Measurements from ENCODE around the gene RUNX2.
"Not testable (repeated sequence)": the region's sequence is repeated elsewhere in the genome, so short reads cannot be mapped to it uniquely, and the experiment has no call there.

The RUNX2 gene

DNA sequence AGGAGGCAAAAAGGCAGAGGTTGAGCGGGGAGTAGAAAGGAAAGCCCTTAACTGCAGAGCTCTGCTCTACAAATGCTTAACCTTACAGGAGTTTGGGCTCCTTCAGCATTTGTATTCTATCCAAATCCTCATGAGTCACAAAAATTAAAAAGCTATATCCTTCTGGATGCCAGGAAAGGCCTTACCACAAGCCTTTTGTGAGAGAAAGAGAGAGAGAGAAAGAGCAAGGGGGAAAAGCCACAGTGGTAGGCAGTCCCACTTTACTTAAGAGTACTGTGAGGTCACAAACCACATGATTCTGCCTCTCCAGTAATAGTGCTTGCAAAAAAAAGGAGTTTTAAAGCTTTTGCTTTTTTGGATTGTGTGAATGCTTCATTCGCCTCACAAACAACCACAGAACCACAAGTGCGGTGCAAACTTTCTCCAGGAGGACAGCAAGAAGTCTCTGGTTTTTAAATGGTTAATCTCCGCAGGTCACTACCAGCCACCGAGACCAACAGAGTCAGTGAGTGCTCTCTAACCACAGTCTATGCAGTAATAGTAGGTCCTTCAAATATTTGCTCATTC, at the start of gene RUNX2:
Gene RUNX2 (plus strand): TSS at position 375 of the 567 bp plus-strand sequence. CDS start 397 bp downstream, outside the sequence.
- DNase-seq, result peak in 1 of 2 experiments; percentile 18

DNA sequence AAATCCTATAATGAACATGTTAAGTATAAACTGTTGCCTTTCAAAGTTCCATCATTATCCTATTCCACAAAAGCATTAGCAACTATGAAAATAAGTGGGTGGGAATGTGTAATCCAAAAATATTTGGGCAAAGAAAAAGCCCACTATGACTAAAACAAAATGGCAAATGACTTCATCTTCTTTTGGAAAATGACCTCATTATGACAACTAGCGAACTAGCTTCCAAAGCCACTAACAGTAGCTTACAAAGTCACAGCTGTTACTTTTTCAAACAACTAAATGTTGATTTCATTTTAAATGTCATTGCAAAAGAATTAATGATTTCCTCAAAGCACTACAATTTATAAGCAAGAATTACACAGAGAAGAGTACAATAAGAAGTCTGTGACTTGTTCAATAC, 49.8 kb upstream of the RUNX2 start:
- no peak for DNase-seq

DNA sequence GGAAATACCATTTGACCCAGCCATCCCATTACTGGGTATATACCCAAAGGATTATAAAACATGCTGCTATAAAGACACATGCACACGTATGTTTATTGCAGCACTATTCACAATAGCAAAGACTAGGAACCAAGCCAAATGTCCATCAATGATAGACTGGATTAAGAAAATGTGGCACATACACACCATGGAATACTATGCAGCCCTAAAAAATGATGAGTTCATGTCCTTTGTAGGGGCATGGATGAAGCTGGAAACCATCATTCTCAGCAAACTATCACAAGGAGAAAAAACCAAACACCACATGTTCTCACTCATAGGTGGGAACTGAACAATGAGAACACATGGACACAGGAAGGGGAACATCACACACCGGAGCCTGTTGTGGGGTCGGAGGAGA, 41.4 kb upstream of the RUNX2 start:
- not testable (repeated sequence) for DNase-seq

DNA sequence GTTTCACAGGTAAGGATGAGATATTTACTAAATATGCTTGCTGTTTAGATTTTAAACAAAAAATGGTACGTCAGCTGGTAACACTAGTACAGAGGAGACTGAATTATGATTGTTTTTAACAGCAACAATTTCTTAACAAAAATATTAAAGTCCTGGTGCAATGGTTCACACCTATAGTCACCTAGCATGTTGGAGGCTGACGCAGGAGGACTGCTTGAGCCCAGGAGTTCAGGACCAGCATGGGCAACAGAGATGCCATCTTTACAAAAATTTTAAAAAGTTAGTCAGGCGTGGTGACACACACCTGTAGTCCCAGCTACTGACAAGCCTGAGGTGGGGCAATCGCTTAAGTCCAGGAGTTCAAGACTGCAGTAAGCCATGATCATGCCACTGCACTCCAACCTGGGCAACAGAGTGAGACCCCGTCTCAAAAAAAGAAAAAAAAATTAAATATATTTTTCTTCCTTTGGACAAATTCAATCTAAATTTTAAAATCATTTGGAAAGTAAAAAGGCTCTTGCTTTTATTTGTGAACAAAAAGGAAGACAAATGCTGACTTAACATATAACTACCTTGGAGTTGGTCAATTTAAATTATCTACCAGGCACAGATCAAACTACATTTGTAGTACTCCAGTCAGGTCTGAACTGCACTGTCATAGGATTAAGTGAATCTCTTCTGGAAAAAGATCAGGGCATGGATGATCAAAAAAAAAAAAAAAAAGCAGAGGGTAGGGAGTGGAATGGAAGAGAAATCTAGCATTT, 38.2 kb upstream of the RUNX2 start:
- DNase-seq, result no peak

DNA sequence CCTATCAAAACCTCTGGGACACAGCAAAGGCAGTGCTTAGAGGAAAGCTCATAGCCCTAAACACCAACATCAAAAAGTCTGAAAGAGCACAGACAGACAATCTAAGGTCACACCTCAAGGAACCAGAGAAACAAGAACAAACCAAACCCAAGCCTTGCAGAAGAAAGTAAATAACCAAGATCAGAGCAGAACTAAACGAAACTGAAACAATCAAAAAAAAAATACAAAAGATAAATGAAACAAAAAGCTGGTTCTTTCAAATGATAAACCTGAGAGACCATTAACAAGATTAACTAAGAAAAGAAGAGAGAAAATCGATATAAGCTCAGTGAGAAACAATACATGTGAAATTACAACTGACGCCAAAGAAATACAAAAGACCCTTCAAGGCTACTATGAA, 34.8 kb upstream of the RUNX2 start:
- no peak for DNase-seq

DNA sequence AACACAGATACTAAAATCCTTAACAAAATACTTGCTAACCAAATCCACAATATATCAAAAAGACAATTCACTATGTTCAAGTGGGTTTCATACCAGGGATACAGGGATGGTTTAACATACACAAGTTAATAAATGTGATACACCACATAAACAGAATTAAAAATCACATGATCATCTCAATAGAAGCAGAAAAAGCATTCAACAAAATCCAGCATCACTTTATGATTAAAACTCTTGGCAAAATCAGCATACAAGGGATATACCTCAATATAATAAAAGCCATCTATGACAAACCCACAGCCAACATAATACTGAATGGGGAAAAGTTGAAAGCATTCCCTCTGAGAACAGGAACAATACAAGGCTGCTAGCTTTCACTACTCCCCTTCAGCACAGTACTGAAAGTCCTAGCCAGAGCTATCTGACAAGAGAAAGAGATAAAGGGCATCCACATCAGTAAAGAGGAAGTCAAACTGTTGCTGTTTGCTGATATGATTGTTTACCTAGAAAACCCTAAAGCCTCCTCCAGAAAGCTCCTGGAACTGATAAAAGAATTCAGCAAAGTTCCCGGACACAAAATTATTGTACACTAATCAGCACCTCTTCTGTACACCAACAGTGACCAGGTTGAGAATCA, 33.9 kb upstream of the RUNX2 start:
- not testable (repeated sequence) for DNase-seq

DNA sequence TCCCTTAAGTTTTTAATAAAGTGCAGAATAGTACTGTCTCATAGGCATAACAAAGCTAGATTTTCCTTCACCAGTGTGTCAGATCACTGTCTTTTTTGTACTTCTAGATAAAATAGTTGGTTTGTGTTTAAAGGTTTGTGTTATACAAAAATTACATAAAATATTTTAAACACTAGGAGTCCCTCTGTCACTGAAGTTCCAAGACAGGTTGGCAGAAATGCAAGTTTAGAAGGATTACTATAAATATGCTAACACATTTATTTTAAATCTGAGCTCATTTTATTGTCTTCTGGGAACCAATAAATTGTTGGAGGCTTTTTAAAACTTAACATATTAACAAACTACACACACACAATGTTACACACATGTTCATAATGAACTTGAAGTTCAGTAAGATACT, 30.8 kb upstream of the RUNX2 start:
- DNase-seq, result peak; percentile 6 to 21

DNA sequence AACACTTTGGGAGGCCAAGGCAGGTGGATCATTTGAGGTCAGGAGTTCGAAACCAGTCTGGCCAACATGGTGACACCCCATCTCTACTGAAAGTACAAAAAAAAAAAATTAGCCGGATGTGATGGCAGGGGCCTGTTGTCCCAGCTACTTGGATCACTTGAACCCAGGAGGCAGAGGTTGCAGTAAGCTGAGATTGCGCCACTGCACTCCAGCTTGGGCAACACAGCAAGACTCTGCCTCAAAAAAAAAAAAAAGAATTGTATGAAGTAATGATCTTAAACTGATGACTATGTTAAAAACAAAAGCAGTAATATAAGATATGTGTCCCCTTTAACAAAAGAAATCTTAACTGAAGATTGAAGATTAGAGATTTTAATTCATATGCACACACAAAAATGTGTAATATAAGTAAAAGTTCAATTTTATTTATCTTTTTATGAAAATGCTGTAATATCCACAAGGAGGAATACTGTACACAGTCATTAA, 29.0 kb upstream of the RUNX2 start:
- no peak for DNase-seq

DNA sequence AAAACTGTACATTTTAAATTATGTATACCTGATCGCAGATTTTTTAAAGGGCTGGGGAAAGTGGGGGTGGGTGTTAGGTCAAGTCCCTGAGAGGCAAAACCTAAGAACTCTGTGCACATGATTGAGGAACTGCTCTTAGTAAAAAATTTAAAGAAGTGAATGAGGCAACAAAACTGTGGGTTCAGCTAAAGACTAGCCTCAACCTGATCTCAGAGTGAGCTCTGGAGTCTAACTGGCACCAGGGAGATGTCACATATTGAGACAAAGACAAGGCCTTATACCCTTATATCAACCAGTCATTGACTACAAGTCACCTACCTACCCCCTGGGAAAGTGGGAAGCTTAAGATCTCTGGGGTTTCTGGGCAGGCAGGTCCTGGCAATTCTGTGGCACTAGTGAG, 27.4 kb upstream of the RUNX2 start:
- peak in 1 of 2 experiments; percentile 10 for DNase-seq

DNA sequence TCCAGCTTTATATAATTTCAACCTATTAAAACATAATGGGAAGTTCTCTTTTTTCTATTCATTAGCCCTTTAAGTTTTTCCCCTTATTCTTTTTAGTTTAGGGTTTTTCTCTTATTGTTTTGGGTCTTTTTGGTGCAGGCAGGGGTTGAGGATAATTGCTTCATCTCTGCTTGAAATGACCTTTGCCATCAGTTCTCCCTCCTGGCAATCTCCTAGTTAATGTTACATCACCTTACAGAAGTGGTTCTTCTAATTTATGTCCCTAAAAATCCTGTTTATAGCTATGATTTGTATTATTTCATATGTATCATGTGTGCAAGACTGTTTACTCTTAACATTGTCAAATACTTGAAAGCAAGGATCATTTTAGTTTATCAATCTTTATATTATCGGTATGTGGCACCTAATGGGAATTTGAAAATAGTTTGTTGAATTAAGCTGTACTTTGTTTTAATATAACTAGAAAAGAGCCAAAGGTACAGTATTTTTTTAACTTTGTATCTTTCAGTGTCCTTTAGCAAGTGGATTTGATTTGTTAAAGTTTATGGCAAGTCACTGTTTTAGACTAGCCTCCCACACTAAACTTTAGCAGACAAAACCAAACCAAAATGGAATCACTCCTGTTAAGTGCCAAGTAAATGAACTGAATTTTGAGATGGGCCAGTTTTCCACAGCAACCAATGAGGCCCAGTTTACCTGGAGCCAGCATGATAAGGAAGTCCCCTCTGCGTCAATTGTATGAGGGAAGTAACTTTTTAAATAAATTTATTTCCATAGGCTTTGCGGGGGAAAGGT, 26.6 kb upstream of the RUNX2 start:
- no peak for DNase-seq

DNA sequence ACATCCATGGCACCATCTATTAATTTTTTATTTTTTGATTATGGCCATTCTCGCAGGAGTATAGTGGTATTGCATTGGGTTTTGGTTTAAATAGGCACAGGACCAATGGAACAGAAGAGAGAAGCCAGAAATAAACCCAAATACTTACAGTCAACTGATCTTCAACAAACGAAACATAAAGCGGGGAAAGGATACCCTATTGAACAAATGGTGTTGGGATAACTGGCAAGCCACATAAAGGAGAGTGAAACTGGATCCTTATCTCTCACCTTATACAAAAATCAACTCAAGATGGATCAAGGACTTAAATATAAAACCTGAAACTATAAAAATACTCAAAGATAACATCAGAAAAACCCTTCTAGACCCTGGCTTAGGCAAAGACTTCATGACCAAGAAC, 25.3 kb upstream of the RUNX2 start:
- DNase-seq, result no peak

DNA sequence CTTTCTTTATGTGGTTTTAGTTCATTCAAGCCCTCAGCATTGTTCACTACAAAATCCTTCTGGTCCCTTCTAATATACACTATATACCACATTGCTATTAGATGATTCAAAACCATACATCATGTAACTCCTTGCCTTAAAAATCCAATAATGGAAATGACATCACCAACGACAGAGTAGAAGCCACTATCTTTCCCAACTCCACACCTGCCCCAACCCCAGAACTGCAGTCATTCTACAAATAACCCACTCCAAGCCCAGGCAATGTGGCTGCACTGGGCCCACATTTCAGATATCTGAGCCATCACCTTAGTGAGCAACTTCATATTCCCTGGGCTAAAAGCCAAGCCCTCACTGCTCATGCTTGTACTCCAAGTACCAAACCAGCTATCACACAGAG, 22.6 kb upstream of the RUNX2 start:
- DNase-seq, result no peak

DNA sequence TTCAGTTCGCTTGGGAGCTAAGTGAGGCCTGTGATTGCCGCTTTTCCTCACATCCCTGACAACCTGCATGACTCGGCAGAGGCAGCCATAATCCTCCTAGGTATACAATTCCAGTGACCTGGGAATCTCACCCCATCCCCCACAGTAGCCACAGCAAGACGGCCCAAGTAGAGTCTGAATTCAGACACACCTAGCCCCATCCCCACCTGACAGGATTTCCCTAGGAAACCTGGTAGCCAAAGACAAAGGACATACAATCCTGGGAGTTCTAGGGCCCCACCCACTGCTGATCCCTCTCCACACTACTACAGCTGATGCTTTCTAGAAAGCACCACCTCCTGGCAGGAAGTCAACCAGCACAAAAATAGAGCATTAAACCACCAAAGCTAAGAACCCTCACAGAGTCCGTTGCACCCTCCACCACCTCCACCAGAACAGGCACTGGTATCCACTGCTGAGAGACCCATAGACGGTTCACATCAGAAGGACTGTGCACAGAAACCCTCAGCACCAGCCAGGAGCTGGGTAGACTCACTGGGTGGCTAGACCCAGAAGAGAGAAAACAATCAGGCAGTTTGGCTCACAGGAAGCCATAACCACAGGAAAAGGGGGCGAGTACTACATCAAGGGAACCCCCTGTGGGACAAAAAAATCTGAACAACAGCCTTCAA, 17.9 kb upstream of the RUNX2 start:
- DNase-seq, result peak; percentile 76 to 80

DNA sequence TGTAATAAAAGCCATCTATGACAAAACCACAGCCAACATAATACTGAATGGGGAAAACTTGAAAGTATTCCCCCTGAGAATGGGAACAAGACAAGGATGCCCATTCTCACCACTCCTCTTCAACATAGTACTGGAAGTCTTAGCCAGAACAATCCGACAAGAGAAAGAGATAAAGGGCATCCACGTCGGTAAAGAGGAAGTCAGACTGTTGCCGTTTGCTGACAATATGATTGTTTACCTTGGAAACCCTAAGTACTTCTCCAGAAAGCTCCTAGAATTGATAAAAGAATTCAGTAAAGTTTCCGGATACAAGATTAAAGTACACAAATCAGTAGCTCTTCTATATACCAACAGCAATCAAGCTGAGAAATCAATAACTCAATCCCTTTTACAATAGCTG, 14.0 kb upstream of the RUNX2 start:
- no peak for DNase-seq

DNA sequence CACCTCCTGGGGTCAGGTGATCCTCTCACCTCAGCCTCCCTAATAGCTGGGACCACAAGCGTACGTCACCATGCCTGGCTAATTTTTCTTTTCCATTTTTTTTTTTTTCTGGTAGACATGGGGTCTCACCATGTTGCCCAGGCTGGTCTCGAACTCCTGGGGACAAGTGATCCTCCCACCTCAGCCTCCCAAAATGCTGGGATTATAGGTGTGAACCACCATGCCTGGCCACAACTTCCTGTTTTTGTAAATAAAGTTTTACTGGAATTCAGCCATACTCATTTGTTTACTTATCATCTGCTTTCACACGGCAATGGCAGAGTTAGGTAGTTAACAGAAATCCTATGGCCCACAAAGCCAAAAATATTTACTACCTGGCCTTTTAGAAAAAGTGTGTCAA, 7.8 kb upstream of the RUNX2 start:
- DNase-seq, result no peak

DNA sequence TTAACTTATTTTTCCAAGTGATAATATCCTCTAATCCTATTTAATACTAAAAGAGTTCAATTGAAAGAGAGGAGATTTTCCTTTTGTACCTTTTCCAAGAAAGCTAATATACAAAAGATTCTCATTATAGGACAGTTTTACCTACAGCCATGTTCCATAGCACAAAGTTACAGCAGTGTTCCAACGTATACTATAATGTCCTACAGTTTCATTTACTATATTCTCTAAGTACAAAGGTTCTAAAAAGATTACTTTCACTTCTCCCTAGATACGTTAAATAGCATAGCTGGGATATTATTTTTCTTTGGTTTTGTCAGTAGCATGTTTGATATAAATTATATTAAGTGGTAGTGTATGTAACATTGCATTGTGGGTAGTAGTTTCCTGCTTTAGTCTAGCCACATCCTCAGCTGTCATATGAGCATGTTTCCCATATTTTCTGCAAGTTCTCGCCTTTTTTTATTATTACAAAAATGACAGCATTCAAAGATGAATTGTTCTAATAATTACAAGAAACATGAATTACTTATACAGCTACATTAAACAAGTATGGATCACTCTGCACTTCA, 4.4 kb upstream of the RUNX2 start:
- peak; percentile 16 to 19 for DNase-seq

DNA sequence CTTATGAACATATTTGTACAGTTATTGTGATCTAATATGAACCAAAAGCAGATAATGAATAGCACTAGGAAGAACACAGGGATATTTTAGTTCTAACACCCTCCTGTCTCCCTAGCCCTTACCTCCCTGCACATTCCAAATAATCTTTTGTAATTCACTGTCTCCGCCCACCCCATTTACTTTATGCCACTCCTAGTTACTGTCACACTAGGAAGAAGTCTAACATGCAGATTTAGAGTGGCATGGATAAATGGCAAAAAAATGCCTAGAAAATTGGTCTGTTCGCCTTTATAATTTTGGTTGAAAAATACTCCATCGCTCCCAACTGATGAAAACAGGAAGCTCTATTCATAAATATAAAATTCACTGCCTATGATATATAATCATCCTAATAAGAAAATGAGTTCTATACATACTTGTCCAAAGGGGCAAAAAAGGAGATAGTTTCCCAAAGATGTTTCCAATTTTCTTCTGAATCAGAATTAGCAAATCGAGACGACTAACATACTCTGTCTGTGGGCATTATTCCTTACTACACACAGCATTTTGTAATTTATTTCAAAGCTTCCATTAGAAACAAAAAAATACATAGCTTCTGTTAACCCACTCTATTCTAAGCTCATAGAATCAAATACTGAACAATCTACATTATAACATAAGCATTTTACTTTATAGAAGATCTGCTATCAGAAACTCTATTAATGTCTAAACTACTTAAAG, 1.3 kb upstream of the RUNX2 start:
- no peak for DNase-seq

DNA sequence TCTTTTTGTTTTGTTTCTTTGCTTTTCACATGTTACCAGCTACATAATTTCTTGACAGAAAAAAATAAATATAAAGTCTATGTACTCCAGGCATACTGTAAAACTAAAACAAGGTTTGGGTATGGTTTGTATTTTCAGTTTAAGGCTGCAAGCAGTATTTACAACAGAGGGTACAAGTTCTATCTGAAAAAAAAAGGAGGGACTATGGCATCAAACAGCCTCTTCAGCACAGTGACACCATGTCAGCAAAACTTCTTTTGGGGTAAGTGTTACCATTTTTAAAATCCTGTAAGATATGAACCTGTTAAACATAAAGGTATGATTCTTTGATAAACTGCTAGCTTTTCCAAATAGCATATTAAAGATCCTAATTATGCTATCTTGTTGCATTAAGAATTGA, 393 bp downstream of the RUNX2 start:
- DNase-seq, result no peak

DNA sequence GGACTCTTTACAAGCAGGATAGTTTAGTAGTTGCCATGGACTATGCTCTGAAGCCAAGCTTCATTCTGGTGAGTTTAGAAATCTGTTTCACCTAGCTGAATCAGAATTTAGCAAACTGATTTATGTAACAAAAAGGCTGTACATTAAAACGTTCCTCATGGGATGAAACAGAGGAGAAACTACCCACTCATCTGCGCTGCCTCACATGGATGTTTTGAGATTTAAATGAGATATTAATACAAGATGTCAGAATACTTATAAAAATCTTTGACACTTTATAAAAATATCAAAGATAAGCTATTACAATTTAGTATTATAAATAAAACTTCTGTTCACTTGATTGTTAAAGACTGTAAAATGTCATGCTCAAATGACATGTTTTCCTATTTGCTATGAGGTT, 16.8 kb downstream of the RUNX2 start:
- no peak for DNase-seq

DNA sequence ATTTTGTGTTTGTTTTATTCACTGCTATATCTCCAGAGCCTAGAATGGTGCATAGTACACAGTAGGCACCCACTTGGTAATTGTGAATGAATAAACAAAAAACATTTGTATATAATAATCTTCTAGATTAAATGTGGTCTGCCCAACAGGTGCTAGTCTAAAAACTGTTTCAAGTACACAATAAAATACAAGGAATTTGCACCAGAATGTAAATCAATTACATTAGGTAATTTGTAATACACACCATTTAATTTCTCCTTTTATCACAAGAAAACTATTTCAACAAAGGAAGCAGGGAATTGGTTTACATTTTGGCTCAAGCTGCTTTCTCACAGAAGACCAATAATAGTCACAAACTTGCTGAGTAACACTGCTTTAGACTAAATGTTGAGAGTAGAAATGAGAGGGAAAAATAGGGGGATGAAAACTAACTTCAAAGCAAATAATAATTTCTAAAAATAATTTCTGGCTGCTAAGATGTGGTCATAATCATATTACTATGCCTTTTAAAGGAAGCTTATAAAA, 22.1 kb downstream of the RUNX2 start:
- DNase-seq, result no peak

DNA sequence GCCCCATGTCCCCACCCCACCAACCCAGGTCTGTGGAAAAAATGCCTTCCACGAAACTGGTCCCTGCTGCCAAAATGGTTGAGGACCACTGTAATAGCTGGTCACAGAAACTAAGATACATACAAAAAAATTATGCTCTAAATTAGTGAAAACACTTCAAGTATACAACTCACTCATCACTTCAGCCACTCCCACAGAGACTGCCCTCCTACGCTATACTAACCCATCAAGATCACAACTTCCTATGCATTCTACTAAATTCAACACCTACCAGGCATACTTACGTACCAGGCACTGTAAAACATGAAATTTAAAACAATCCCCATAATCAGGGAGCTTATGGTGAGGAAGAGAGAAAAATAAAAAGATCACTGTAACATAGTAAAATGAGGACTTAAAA, 22.9 kb downstream of the RUNX2 start:
- DNase-seq, result no peak

Measured in Kasumi-1 (cell line).